Measurements from ENCODE around the gene MANBA.
"Not testable (repeated sequence)": the region's sequence is repeated elsewhere in the genome, so short reads cannot be mapped to it uniquely, and the experiment has no call there.

MANBA gene

DNA sequence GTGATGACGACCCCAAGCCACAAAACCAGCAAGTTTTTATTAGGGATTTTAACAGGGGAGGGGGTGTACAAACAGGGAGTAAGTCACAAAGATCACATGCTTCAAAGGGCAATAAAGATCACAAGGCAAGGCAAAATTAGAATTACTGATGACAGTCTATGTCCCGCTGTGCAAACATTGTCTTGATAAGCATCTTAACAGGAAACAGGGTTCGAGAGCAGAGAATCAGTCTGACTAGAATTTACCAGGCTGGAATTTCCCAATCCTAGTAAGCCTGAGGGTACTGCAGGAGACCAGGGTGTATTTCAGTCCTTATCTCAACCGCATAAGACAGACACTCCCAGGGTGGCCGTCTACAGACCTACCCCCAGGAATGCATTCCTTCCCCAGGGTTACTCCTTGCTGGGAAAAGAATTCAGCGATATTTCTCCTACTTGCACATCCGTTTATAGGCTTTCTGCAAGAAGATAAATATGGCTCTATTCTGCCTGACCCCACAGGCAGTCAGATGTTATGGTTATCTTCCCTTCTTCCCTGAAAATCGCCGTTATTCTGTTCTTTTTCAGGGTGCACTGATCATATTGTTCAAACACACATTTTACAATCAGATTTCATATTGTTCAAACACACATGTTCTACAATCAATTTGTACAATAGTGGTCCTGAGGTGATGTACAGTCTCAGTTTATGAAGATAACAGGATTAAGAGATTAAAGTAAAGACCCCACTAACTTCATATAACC is 41.8 kb downstream of the MANBA start:
- not testable (repeated sequence) for DNase-seq

DNA sequence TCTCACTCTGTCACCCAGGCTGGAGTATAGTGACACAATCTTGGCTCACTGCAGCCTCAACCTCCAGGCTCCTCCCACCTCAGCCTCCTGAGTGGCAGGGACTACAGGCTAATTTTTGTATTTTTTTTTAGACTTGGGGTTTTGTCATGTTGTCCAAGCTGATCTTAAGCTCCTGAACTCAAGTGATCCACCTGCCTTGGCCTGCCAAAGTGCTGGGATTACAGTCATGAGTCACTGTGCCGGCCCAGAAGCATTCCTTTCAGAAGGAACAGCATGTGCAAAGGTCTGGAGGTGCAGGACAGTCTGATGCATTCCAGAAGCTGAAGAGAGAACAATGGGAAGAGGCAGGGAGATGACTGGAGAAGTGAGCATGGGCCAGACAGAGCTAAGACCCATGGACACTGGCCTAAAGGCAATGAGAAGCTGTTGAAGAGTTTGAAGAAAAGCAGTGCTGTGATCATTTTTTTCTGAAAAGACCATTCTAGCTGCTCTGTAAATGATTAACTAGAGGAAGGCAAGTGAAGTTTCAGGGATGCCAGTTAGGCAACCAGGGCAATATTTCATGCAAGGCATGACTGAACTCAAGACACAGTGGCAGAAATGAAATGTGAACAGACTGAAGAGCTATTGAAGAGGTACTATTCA is 43.2 kb downstream of the MANBA start:
- no peak for DNase-seq

DNA sequence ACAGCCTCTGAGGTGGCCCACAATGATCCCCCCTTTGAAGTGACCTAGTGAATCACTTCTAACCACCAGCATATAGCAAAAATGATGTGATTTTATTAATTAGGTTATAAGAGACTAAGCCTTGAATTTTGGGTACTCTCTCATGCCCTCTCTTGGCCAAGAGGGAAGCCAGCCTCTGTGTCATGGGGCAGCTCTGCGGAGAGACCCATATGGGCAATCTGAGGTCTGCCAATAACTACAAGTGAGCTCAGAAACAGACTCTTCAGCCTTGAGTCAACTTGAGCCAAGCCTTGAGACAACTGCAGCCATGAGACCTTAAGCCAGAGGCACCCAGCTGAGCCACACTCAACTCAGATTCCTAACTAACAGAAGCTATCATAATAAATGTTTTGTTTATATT is 45.7 kb downstream of the MANBA start:
- DNase-seq, result no peak

DNA sequence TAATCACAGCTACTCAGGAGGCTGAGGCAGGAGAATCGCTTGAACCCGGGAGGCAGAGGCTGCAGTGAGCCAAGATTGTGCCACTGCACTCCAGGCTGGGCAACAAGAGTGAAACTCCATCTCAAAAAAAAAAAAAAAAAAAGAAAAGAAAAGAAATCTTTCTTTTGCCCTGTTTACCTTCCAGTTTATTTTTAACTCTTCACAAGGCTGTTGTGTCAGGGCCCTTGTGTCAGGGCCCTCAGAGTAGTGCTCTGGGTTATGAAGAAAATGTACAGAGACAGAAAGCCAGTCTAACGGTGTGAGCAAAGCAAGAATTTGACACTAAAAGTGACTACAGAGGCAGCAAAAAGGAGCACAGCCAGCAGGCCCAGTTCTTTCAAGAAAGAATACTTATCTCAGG is 47.0 kb downstream of the MANBA start:
- not testable (repeated sequence) for DNase-seq

DNA sequence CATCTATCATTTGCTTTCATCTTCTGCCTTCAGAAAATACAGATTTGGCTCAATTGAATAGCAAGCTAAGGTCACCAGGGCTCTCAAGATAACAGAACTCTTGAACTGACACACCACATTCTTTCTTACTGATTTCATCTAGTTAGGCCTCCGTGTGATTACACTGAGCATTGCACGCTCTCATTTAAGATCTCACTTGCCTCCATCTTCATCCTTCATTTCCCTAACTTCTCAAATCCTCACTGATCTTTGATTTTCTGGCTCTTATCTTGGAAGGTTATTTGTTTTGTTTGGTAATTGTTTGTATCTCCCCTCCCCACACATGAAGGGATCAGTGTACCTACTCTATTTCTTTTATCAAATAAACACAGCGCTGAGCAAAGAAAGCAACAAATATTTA is 47.7 kb downstream of the MANBA start:
- DNase-seq, result no peak

DNA sequence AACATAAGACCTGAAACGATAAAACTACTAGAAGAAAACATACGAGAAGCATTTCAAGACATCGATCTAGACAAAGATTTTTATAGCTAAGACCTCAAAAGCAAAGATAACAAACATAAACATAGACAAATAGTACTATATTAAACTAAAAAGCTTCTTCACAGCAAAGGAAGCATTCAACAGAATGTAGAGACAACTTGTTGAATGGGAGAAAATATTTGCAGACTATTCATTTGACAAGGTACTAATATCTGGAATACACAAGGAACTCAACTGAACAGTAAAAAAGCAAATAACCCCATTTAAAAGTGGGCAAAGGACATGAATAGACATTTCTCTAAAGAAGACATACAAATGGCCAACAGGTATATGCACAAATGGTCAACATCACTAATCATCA is 49.8 kb downstream of the MANBA start:
- no peak for DNase-seq

DNA sequence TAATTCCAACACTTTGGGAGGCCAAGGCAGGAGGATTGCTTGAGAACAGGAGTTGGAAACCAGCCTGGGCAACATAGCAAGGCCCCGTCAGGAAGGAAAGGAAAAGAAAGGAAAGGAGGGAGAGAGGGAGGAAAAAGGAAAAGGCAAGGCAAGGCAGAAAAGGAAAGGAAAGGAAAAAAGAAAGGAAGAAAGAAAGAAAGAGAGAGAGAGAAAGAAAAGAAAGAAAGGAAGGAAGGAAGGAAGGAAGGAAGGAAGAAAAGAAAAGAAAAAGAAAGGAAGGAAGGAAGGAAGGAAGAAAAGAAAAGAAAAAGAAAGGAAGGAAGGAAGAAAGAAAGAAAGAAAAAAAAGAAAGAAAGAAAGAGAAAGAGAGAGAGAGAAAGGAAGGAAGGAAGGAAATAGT is 51.7 kb downstream of the MANBA start:
- DNase-seq, result not testable (repeated sequence)

DNA sequence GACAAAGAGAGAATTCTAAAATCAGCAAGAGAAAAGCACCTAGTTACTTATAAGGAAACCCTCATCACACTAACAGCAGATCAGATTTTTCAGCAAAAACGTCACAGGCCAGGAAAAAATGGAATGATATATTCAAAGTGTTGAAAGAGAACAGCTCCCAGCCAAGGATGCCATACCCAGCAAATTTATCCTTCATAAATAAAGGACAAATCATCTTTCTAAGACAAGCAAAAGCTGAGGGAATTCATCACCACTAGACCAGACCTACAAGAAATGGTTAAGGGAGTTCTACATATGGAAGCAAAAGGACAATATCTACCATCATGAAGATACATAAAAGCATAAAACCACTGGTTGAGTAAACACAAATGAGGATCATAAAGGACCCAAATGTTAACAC is 53.6 kb downstream of the MANBA start:
- no peak for DNase-seq

DNA sequence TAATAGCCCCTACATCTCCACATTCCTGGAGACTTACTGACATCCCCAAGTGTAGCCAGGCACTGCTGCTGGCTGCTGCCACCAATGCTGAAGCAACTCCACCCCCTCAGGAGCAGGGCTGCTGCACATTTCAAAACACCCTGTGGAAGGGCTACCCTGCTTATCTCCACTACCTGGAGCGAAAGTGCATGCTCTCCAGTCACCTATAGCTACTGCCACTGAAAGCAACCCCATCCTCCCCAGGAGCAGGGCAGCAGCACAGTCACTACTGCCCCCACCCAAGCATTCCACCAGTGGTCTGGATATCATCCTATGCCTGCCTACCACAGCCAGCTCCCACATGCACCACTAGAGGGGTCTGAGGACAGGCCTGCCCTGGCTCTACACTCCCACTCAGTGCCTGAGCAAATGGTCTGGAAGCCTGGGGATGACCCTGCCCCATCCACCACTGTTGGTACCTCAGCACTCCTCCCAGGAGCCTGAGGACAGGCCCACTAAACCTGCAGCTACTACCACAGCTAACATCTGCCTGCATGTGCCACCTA is 55.3 kb downstream of the MANBA start:
- DNase-seq, result no peak

DNA sequence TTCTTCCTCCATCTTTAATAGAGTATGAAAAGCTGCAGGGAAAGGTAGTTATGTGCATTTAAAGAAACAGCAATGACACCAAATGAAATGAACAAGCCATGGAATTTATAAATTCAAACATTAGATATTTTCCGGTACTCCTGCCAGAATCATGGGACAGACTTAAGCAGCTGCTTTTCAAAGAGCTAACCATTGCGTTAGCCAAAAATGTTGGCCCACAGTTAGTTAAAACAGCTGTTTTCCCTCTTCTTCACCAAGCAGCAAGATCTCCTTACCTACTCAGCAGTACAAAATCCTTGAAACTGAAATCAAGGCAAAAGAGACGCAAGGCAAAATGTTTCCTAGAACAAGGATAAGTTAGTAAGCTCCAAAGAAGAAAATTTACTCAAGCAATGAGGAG is 64.0 kb downstream of the MANBA start:
- DNase-seq, result no peak

DNA sequence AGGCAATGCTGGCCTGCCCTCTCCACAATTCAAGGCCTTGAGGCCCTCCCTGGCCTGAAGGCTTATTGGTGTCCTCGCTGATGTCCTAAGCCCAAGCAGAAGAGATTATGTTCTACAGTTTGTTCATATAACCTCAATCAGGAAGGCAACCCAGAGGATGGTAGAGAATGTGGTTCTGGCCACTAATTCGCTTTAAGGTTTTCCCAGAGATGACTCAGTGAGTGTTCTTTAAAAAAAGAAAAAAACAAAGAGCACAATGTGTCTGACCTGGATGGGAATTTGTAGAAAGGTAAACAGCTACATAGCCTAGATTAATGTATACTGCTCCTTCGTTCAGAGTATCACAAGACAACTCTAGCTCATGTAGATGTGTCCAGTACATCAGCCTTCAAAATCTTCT is 66.0 kb downstream of the MANBA start:
- no peak for DNase-seq

DNA sequence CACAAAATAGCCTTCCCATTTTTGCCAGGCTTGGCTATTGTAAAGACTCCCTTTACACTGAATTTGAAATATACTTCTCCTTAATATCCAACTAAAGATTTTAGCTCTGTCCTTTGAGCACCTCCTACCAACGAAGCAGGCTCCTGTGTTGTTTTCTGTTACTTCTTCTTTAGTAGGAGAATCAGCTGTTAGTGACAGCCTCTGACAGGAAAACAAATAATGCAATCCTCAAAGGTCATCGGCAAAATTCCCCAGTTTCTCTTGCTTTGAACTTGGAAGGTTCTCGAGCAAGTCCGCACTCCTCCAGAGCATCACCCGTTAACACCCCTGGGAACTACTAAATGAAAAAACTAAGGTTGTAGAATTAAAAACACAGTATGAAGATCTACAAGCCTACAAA is 66.9 kb downstream of the MANBA start:
- no peak for DNase-seq

DNA sequence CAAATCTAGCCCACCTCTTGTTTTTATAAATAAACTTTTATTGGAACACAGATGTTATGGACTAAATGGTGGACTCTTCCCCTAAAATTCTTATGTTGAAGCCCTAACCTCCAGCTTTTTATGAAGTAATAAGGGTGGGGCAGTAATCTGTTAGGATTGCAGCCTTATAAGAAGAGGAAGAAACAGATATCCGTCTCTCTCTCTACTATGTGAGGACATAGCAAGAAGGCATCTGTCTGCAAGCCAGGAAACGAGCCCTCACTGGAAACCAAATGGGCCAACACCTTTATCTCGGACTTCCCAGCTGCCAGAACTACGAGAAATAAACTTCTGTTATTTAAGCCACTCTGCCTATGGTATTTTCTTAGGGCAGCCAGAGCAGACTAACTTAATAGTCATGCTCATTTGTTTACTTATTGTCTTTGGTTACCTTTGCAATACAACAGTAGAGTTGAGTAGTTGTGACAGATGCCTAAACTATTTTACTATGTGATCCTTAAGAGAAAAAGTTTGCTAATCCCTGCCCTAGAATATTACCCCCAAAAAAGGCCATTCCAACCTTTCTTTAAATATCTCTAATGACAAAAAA is 67.4 kb downstream of the MANBA start:
- DNase-seq, result no peak

DNA sequence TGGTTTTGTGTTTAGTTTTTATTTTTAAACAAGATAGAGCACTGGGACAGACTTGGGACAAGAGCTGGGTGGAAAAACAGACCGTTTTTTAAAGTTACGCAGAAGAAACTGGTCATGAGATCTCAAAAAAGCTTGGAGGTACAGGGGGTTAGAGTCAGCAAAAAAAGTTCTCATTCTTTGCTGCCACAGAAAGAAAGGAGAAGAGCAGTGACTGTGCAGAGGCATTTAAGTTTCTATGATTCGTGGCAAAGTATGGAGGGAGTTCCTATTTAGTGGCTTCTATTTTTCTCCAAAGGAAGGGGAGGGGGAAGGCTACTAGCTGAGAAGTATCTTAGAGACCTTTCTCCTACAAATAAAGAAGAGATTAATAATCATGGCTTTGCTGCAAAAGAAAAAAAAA is 68.3 kb downstream of the MANBA start:
- no peak for DNase-seq

DNA sequence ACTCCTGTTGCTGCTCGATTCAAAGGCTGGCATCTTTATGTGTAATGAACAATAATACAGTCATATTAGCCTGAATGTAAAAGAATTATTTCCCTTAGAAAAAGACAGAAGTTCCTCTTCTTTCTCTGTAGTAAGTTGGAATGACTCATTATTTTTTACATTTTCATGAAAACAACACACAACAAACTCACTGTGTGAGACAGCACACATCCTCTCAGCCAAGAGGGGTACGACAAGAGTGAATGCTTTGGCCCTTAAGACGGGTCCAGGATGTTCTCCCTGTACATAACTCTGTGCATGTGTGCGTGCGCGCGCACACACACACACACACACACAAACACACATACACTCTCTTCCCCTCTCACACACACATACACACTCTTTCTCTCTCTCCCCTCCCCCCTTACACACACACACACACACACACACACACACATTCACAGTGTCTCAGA is 72.8 kb downstream of the MANBA start:
- DNase-seq, result no peak

DNA sequence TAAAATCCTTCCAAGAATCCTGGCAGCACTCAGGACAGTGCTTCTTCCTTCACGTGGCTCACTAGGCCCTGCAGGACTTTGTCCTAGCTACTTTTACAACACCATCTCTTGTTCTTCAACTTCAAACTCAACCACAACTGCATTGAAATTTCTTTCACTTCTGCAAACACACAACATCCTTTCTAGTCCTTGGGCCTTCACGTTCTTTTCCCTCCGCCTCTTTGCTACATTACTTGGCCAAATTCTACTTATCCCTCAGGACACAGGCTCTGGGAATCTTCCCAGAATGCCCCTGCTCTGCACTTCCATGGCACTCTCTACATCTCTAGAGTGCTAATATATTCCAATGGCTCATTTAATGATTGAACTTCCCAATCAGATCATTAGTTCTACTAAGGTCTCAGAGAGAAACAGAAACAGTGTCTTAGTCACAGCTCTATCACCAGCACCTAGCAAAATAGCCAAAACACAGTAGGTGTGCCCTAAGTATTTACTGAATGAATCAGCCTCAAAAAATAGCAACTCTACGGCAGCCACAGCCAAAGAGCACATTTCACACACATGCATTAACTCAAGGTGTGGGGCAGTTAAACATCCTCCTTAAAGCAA is 73.3 kb downstream of the MANBA start:
- no peak for DNase-seq

DNA sequence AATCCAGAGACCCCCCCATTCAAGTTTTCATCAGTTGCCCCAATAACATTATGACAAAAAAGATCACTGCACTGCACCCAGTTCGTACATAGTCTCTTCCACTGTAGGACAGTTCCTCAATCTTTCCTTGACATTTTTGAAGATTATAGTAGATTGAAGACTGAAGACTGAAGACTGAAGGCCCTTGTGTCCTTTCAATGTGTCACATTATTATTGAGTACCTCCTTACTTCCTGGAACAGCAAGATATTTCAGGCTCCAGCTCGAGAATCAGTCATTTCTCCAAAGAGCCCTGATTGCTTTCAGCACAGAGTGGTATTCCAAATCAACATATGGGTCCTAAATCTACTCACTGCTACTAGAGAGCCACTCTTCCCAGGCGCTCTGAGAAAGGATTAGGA is 75.0 kb downstream of the MANBA start:
- no peak for DNase-seq

DNA sequence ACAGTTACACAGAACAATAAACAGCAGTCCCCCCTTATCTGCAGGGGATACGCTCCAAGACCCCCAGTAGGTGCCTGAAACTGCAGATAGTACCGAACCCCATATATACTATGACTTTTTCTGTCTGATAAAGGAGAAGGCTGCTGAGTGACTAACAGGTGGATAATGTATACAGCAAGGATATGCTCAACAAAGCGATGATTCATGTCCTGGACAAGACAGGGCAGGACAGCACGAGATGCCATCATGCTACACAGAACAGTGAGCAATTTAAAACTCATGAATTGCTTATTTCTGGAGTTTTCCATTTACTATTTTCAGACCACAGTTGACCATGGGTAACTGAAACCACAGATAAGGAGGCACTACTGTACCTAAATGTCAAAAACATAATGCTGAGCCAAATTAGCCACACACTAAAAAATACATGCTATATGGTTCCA is 76.1 kb downstream of the MANBA start:
- no peak for DNase-seq

DNA sequence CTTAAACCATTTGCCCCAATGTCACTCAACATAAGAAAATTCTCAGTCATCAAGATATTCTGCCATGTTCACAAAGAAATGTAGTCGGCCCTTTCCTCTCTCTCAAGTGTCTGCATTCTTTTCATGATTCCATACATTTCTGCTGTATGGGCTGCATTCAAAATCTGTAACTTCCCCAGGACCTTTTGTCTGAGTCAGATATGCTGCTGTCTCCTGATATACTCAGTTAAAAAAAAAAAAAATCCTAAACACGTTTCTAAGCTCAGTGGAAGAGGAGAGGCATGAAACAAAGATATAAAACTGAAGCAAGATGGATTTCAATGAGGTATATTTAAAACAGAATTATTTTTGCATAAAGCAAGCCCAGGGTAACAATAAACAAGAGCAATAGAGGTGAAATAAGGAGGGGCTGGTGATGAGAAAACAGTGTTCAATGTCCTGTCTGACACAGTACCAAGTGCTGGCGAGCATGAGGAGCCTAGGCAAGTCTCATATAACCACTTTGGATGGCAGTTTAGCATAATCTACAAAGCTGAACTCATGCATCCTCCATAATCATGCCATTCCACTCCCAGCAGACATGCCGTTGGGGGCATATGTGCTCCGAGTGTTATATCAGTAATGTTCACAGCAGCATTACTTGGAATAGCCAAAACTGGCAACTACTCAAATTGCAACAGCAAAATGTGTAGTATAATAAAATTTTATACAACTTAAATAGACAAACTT is 76.7 kb downstream of the MANBA start:
- DNase-seq, result no peak

DNA sequence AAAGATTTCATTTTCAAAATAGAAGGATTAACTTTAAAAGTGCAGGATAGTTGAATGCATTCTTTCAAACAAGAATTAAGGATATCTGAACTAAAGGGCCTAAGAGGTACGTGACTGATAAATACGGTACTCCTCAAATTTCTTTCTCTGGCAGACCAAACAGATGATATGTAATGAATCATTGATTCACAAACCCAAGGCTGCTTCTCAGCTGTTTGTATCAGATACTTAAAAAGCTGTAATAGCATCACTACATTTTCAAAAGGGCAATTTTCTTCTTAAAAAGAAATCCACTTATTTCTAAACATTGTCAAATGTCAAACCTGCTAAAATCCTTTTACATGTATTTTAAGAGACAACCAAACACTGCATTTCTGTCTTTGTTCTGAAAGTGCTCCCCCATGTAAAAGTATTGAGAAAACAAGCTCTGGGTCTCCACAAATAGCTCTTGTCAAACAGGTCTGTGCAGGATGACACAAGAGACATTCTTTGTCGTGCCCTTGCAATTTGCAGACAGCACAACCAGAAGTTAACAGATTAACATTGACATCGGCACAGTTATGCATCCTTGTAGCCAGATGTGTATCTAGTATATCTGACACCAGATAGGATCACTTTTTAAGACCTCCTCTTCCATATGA is 82.0 kb downstream of the MANBA start:
- no peak for DNase-seq

DNA sequence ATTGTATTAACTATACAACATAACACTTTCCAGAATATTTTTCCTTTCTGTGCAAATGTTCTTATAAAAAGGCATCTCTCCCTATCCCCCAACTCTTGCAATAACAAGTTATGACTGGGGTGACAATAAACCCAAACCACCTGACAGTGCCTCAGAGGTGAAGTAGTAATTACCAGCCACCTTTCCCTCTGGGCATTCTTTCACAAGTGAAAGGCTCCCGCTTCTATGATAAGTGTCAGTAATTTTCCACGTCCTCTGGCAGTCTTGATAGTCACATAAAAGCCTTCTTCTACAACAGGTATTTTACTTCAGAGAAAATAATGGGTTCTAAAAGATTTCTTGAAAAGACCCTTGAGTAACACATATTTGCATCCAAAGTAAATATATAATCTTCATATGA is 82.7 kb downstream of the MANBA start:
- no peak for DNase-seq

DNA sequence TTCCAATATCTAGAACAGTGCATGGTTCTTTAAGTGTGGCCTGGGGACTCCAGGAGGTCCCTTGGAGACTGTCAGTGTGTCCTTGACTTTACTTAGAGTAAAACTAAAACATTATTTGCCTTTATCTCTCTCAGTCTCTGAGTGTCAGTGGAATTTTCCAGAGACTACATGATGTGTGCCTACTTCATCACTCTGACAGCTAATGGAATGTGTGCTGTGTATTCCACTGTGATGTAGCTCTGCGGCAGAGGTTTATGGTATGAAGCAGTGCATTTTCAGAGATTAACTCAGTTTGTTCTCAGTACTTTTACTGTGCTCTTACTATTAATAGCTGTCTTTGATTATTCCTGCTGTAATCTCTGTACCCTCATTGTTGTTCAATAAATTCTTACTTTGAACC is 85.6 kb downstream of the MANBA start:
- DNase-seq, result no peak
